ENCODE results near the gene PAK1IP1. TPM values are rescaled to one million over a fixed set of nuclear protein-coding genes. Genes with fewer than 3 reads are reported as not detected.
"Not testable (repeated sequence)": the region's sequence is repeated elsewhere in the genome, so short reads cannot be mapped to it uniquely, and the experiment has no call there.

Gene PAK1IP1
- total RNA-seq, 6 experiments from 2014 or later: 18.2 to 23.1 (median 19.4) TPM

DNA sequence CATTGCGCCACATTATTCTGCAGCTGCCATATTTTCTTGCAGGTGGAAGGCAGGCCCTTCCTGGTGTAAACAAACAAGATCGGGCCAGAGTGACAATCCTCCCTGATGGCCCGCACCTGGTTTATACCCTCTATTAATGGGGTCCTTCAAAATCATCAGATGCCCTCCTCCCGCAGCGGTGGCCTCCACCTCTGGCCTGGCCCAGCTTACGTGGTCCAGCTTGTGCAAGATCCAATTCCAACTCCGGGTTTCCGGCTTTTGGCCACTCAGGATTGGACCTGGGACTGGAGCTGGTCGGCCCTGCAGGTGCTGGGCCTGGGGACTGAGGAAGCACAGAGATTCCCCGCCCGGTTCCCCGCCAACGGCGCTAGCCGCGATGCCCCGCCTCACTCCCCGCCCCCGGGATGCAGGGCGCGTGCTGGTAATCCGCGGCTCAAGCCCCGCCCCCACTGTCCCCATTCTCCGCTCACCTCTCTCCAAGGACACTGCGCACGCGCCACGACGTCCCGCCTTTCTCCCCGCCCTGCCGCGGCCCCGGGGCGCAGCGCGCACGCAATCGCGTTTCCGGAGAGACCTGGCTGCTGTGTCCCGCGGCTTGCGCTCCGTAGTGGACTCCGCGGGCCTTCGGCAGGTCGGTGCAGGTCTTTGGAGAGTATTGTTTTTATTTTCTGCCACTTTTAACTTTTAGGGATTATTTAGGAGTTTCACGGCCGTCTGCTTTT is 52.6 kb downstream of the PAK1IP1 start, which contains the start of gene TMEM14B:
Gene TMEM14B, plus strand, starts transcription at position 555 of the 722 bp plus-strand sequence. CDS start 1,441 bp downstream, outside the sequence.
- peaks cover 16% of the 10 kb centered on the region for H3K36me3 Mint-ChIP-seq (ENCODE audit: low read depth)
- TF ChIP-seq, protein P1, sequence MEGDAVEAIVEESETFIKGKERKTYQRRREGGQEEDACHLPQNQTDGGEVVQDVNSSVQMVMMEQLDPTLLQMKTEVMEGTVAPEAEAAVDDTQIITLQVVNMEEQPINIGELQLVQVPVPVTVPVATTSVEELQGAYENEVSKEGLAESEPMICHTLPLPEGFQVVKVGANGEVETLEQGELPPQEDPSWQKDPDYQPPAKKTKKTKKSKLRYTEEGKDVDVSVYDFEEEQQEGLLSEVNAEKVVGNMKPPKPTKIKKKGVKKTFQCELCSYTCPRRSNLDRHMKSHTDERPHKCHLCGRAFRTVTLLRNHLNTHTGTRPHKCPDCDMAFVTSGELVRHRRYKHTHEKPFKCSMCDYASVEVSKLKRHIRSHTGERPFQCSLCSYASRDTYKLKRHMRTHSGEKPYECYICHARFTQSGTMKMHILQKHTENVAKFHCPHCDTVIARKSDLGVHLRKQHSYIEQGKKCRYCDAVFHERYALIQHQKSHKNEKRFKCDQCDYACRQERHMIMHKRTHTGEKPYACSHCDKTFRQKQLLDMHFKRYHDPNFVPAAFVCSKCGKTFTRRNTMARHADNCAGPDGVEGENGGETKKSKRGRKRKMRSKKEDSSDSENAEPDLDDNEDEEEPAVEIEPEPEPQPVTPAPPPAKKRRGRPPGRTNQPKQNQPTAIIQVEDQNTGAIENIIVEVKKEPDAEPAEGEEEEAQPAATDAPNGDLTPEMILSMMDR (IDR thresholded peaks at IDR 0.05): no peak

DNA sequence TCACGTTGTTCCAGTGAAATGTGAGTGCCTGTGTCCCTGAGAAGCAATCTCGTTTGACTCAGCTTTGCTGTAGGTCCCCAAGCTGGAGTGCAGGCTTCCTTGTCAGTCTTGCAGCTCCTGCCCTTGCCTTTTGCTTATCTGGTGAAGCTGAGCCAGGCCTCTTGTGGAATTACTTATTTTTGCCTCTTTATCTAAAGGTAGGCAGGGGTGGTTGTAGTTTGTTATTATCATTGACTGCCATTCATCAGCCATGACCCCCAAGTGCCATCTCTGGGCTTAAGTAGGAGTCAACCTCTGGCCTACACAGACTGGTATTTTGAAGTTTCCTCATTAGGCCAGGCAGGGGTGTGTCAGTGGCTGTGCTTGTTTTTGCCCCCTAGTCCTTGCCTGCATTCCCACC is 55.0 kb downstream of the PAK1IP1 start:
- H3K27ac Mint-ChIP-seq: 0 out of 2 replicates have a peak overlapping the region, but pooled peaks have one; percentile 49
- H3K36me3 Mint-ChIP-seq (ENCODE audit: low read depth): peaks cover 24% of the 10 kb centered on the region
- DNase-seq: no peak
- peak overlapping the region; percentile 97 for H3K4me3 Mint-ChIP-seq
- peaks cover 30% of the 10 kb centered on the region for H3K4me1 Mint-ChIP-seq (ENCODE audit: low read depth)
- peaks cover 2% of the 10 kb centered on the region; the same call in 1 of the 2 replicates for H3K27me3 Mint-ChIP-seq (ENCODE audit: insufficient read depth)
- no peaks in the 10 kb centered on the region for H3K9me3 Mint-ChIP-seq
- TF ChIP-seq, protein P1 (IDR thresholded peaks at IDR 0.05): no peak

More for the DNA sequence above, 52.6 kb downstream of the PAK1IP1 start, which contains the start of gene TMEM14B:
- DNase-seq: peak; percentile 93
- Mint-ChIP-seq H3K9me3 (no peaks in the 10 kb centered on the region), H3K4me3 (peak within 1 kb of the TSS; percentile 97), H3K27ac (peak within 1 kb of the TSS; percentile 92), H3K27me3 (ENCODE audit: insufficient read depth) (peaks cover 2% of the 10 kb centered on the region; the same call in 1 of the 2 replicates), H3K4me1 (ENCODE audit: low read depth) (peaks cover 30% of the 10 kb centered on the region)

DNA sequence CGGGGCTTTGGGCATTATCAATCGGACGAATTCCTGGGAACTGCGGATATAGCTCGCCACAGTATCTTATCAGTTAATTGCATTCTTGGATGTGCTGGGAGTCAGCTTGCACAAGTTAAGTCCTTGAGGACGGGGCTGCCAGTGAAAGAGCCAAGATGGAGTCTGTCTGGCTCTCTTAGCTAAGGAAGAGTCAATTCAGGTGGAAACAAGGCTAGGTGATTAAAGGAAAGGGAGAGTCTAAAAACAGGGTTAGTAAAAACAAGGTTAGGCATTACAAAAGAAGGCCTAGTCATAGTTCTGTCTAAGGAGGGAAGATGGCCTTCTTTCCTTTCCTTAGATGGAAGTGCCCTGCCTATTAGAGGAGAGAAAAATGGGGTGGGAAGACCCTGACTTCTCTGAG is 55.8 kb downstream of the PAK1IP1 start:
- Mint-ChIP-seq H3K4me1 (ENCODE audit: low read depth) (peaks cover 30% of the 10 kb centered on the region), H3K36me3 (ENCODE audit: low read depth) (peaks cover 30% of the 10 kb centered on the region)
- H3K9me3 Mint-ChIP-seq; H3K27me3 Mint-ChIP-seq (ENCODE audit: insufficient read depth); H3K27ac Mint-ChIP-seq; H3K4me3 Mint-ChIP-seq; DNase-seq: not testable (repeated sequence)

DNA sequence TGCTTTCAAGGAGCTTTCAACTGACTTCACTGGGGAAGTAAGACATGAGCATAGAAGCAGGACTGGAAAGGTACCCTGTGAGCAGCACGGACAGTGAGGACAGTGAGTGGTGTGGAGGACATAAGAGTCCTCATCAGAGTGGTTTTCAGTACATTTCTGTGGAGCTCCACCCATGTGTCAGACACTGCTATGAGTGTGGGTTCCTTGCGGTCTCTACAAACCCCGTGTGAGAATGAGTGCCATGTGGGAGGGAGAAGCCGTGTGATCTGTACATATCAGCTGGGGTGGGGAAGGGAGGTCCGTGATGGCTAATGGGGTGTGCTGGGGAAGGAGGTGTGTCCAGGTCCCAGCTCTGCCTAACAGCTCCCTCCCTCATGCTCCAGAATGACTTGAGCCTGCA is 57.0 kb downstream of the PAK1IP1 start:
- H3K27me3 Mint-ChIP-seq (ENCODE audit: insufficient read depth); DNase-seq; H3K4me3 Mint-ChIP-seq; H3K27ac Mint-ChIP-seq; H3K9me3 Mint-ChIP-seq: not testable (repeated sequence)
- Mint-ChIP-seq H3K36me3 (ENCODE audit: low read depth) (peaks cover 39% of the 10 kb centered on the region), H3K4me1 (ENCODE audit: low read depth) (peaks cover 26% of the 10 kb centered on the region)

DNA sequence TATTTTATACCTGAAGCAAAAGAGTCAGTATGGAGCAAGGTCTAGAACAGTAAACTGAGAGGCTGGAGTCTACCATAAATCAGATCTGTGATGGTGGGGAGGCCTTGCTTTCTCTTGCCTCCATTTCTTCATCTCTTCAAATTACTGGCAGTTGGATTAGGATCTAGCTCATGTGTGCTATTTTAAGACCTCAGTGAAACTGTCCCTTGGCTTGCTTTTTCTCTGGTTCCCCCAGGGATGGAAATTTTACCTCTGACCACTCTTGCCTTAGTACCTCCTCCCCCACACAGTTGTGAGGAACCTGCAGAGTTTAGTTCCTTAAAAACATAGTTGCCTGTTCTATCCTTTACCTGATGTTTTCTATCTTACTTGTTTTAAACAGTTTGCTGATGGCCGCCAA is 61.3 kb downstream of the PAK1IP1 start:
- TF ChIP-seq, protein P1 (IDR thresholded peaks at IDR 0.05): no peak
- Mint-ChIP-seq H3K9me3 (no peaks in the 10 kb centered on the region), H3K27me3 (ENCODE audit: insufficient read depth) (peaks cover 2% of the 10 kb centered on the region; the same call in 1 of the 2 replicates), H3K4me3 (no peak overlapping the region), H3K27ac (no peak overlapping the region), H3K36me3 (ENCODE audit: low read depth) (peaks cover 52% of the 10 kb centered on the region), H3K4me1 (ENCODE audit: low read depth) (peaks cover 24% of the 10 kb centered on the region)
- DNase-seq: no peak

Other genes starting within 250 kb of the PAK1IP1 start
- gene GCNT2, start 173.6 kb upstream of the PAK1IP1 start, total RNA-seq (2021; fragmentation: NEBNext Ultra II Directional; extraction: Animal tissue kit (Norgen Biotek cat#: 25700)): 1 to 10 TPM in 4 of 6 experiments, under 1 TPM in 2; 0.14 to 7.1 (median 5.7) TPM
- not detected for gene C6orf52, start 356 bp upstream of the PAK1IP1 start, total RNA-seq (2021; fragmentation: NEBNext Ultra II Directional; extraction: Animal tissue kit (Norgen Biotek cat#: 25700))
- 100 to 1,000 TPM; 140 to 158 (median 145) TPM for gene TMEM14C, start 28.1 kb downstream of the PAK1IP1 start, total RNA-seq (2021; fragmentation: NEBNext Ultra II Directional; extraction: Animal tissue kit (Norgen Biotek cat#: 25700))
- gene TMEM14B, start 52.8 kb downstream of the PAK1IP1 start, total RNA-seq (2021; fragmentation: NEBNext Ultra II Directional; extraction: Animal tissue kit (Norgen Biotek cat#: 25700)): 100 to 1,000 TPM in 1 of 6 experiments, 10 to 100 TPM in 5; 82.7 to 113 (median 96.7) TPM
- not detected for gene MAK, start 143.6 kb downstream of the PAK1IP1 start, total RNA-seq (2021; fragmentation: NEBNext Ultra II Directional; extraction: Animal tissue kit (Norgen Biotek cat#: 25700))
- gene GCM2, start 187.1 kb downstream of the PAK1IP1 start, total RNA-seq (2021; fragmentation: NEBNext Ultra II Directional; extraction: Animal tissue kit (Norgen Biotek cat#: 25700)): not detected
- not detected for gene SYCP2L, start 192.1 kb downstream of the PAK1IP1 start, total RNA-seq (2021; fragmentation: NEBNext Ultra II Directional; extraction: Animal tissue kit (Norgen Biotek cat#: 25700))

All from HFFc6 (cell line).